ENCODE data around the gene IL16.

IL16 gene

GRCh38 chr15:81297147-81297572, 100.5 kb downstream of the IL16 start:
- DNase-seq: no peak

- no peak for DNase-seq
Observed at GRCh38 chr15:81297603-81298575, 101.2 kb downstream of the IL16 start.

GRCh38 chr15:81298611-81299010, 101.9 kb downstream of the IL16 start:
- DNase-seq: no peak

DNA sequence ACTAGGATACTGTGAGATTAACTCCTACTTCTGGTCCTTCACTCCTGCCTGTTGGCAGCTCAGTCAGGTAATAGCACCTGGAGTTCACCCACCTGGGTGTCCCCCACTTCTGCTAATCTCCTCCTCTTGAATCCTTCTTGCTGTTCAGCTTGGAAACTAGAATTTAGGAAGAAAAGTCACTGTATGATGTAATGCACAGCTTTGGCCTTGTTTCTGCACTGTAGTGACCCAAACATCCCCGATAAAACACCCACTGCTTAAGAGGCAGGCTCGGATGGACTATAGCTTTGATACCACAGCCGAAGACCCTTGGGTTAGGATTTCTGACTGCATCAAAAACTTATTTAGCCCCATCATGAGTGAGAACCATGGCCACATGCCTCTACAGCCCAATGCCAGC, 102.5 kb downstream of the IL16 start:
- no peak for DNase-seq

GRCh38 chr15:81299630-81300273, 103.1 kb downstream of the IL16 start:
- DNase-seq: no peak

GRCh38 chr15:81301385-81301784, 104.7 kb downstream of the IL16 start:
- no peak for DNase-seq

DNA sequence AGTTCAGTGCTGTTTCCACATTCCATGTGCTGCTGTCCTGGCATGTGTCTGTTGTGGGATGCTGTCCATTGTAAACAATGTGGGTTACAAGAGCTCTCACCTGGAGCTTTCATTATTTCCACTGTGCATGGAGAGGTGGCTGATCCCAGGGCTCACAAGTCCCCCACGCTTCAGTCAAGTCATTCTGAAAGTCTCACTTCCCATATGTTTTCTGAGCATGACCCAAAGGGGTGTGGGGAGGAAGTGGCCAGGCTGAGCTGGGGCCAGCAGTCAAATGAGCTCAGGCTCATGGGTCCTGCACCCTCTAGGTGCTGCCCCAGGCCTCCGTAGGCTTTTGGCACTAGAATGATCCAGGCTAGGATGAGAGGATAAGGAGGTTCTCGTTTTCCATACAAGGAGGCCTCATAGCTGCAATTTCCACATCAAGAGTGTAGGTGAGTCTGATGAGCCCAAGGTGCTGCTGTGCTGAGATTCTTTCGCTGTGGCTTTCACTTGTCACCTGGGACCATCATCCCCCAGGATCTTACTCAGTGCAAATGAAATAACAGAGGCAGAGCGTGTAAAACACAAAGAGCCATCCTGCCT, 105.2 kb downstream of the IL16 start:
- no peak for DNase-seq

- DNase-seq: no peak
Observed at GRCh38 chr15:81302701-81303109, 106.0 kb downstream of the IL16 start.

GRCh38 chr15:81303244-81304225, 106.9 kb downstream of the IL16 start:
- DNase-seq: no peak

GRCh38 chr15:81304226-81304625, 107.5 kb downstream of the IL16 start:
- no peak for DNase-seq

DNA sequence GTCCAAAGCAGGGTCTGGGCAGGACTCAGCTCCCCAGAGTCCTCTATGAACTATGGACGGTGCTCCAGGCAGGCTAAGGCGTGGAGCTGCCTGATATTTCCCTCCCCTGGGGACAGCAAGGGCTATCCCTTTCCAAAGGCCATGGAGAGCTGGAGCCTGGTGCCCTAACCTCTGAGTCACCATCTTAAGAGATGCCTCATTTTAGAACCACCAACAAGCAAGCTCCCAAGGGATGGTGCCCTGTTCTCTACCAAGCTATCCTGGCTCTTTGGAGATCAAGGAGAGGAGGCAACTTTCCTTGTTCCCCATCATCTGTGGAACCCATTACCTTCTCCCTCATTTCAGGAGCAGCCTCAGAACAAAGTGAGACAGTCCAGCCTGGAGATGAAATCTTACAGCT, 111.6 kb downstream of the IL16 start:
- DNase-seq: no peak

GRCh38 chr15:81309647-81310450, 113.2 kb downstream of the IL16 start:
- no peak for DNase-seq

DNA sequence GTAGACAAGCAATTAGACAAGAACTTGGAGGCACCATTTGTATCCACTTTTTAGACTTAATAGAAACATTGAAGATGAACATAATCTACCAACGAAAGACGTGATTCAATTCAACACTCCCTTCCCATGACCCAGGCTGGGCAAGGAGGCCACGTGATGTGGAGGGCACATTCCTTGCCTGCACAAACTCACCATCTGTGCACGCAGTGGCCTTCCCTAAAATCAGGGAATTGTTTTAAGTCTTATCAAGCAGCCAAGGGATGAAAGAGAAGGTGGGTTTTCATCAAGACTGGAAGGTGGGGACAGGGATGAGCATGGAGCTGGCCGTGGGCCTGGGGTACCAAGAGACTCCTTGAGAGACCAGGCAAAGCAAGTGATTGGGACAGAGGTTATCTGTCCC, 113.8 kb downstream of the IL16 start:
- no peak for DNase-seq

DNA sequence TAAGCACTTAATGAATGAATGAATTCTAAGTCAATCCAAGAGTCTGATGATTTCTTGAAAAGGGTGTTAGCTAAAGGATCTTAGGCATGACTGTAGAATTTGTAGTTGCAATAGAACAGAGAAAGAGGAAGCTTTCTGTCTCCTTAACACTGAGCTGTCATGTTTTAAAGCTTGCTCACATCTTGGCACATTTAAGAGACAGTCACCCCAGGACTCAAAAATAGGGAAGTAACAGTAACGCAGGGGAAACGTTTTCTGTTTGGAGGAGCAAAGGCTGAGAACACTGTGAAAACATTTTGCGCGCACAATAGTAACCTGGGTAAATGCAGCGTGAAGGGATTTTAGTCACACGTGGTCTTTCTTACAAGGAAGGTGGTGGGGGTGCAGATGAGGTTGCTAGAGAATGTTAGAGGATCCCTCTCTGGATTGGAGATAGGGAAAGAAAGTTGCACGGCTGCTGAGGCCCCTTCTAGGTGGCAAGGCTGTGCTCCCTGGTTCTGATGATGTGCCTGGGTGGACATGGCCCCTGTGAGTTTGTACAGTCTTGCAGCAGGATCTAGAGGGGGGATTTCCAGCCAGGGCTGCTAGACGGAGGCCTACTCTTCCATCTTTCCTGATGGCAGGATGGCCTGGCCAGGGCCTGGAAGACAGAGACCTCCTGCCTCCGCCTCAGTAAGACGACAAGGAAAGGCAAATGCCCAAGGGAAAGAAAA, 115.2 kb downstream of the IL16 start:
- DNase-seq: no peak

DNA sequence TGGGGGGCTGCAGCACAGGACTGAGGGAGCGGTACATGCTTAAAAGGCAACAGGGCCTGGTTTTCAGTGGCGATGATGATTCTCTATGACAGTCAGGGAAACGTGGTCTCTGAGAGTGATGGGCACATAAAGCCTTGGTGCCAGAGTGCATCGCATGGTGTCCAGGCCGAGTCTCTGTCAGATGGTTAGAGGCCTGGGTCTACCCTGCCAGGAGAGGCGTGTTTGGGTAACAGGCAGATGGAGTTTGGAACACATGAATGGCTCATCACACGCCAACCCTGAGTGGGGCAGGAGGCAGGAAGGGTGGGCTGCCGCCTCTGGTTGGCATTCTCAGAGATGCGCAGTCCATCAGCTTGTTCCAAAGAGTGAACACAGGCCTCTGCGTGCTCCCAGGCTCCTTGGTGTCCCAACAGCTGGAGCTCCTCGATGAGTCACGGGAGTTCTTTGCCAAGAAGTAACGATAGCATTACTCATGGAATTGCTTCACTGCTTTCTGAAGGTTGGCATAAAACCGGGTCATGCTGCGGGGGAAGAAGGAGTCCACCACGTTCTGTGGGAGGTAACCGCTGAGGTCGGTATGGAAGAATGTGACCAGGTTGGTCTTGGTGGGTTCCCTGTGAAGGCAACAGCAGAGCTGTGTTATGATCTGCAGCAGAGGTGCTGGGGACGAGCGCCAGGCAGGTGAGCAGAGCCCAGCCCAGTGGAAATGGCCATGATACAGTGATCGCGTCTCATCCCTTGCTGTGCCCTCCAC, 116.3 kb downstream of the IL16 start:
- no peak for DNase-seq

- DNase-seq: no peak
Observed at GRCh38 chr15:81313686-81314085, 117.0 kb downstream of the IL16 start.

DNA sequence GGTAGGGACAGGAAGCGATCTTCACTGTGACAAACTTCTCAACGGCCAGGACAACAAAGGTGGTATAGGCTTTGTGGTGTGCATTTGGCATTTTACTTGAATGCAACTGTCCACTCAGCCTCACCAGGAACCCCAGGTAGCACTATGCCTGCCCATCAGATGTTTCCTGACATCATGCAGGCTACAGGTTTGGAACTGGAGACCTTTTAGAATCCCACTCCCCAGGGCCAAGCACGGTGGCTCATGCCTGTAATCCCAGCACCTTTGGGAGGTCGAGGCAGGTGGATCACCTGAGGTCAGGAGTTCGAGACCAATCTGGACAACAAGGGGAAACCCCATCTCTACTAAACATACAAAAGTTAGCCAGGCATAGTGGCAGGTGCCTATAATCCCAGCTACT, 117.7 kb downstream of the IL16 start:
- DNase-seq: no peak

DNA sequence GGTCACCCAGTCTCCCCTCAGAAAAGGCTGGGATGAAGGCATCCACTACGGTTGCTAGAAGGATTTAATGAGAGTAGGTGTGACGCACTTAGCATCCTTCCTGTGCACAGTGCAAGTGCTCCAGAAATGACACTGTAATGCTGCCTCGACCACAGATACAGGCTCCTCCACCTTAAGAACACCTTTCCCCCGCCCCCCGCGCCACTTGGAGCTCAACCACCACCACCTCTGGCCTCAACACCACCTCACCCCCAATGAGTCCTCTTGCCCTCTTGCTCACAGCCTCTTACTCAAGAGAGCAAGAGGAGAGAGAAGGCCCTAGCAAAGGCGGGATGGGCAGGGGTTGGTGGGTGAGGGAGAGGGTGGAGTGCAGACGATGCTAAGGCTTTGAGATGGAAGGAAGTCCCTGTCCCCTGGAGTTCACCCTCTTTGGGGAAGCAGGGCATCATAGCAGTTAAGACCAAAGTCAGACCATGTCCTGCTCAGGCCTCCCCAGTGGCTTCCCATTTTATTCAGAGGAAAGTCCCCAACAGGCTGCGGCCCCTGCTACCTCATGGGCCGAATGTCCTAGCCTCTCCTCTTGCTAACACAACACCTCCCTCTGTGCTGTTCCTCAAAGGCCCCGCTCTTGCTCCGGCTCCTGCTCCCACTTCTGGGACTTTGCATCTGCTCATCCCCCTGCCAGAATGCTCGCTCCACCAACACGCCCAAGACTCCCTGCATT, 118.9 kb downstream of the IL16 start:
- no peak for DNase-seq

- DNase-seq: no peak
Observed at GRCh38 chr15:81316267-81316666, 119.6 kb downstream of the IL16 start.

DNA sequence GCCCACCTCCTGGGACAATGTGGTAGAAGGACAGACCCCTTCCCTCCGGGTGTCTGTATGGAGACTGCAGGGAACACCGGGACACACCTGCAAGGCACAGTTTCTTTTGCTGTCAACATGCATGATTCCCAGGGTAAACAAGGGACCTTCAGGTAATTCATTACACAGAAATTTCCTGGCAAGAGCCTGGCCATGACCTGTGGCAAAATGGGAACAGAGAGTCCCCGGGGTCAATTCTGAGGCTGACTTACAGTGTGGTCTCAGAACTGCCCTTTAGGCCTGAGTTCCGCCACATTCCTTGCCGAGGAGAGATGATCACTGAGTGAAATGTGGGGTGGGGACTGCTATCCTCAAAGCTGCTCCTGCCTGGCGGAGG, 121.0 kb downstream of the IL16 start:
- DNase-seq: no peak
